HG02642 (cell line): ENCODE results near the gene TLE1.
"Not testable (repeated sequence)": the region's sequence is repeated elsewhere in the genome, so short reads cannot be mapped to it uniquely, and the experiment has no call there.

Experiments used
- ATAC-seq: cut with Tn5 transposase; IDR thresholded peaks from one replicate; pipeline ENCODE4 v1.9.1; 2021; ENCODE audit warnings: mild to moderate bottlenecking; ENCODE audit not compliant: unreplicated experiment, poor library complexity

TLE1 gene

DNA sequence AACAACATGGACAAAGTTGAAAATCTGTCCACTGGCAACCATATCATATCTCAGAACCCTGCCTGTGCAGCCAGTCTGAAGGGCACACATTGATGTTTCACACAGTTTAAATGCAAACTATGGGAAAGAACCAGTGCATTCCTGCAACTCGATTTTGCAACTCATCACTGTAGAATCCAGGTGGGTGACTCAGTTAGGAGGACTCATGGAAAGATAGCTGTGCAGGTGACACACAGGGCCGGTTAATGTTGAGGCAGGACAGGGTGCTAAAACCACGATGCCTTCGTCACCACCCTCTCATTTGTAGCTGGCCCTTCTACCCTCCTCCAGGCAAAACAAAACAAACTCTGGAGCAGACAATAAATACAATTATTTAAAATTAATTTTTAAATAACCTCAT is 62.8 kb downstream of the TLE1 start:
- ATAC-seq: no peak

- no peak for ATAC-seq
Measured at GRCh38 chr9:81625969-81626368, 63.4 kb downstream of the TLE1 start.

DNA sequence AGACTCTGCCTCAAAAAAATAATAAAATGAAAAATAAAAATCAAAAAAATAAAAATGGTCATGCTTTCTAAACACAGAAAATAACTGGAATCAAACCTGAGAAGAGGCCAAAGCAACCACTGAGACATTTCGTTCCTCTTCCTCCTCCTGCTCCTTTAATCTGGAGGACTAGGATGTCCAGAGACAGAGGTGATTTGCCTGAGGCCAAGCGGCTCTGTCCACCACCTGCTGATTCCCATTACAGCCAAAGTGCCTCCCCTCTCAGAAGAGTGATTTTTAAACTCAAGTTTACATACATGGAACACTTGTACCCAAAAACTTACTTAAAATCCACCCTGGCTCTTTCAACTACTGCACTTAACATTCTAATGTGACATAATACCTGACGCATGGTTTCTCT is 65.6 kb downstream of the TLE1 start:
- ATAC-seq: no peak

DNA sequence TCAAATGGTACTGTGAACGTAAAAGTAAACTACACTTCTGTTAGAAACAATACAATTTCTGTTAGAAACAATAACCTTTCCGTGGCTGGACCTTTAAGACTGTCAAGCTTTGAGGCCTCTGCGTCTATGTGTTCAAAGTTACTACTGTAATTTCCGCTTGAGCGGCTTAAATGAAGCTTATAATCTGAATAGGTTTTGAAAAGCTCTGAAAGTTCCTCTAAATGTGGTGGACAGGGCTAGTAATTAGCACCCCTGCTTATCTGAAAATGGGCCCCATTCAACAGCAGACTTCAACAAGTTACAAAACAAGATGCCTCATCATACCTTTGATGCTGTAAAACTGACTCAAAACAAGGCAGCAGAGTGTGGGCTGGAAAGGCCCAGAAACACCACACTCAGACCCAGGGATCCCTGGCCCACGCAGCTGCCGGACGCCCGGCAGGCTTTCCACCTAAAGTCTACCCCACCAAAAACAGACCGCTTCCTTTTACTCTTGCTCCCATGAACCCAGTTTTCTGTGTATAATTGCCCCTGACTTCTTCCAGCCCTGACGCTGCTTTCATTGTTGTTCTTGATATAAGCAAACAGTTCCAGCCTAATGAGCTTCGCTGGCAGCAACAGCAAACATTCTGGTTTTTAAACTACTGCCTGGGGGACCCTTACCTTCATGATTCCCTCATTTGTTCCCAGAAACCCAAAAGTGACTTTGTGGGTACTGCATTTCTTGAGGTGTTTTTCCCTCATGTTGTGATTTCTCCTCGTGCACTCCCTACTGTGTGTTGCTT is 66.7 kb downstream of the TLE1 start:
- ATAC-seq: no peak

DNA sequence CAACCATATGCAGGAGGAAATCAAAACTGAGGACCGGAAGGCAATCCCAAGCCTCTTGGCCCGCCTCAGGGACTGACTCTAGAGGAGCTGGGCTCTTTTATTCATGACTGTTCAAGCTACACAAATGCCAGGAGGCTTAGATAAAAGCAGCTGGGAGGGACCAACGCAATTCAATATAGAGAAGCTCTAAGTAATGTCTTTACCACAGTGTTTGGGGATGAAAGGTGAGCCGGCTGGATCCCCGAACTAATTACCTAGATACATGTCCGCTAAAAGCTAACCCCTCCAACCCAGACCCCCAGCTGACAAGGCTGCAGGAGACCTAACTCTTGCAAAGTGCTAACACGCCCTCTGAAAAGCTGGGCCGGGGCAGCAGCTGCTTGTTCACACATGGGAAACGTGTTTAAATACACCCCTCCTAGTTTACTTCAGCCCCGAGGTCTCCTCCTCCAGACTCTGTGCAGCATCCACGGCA is 67.5 kb downstream of the TLE1 start:
- no peak for ATAC-seq

- ATAC-seq: no peak
Measured at GRCh38 chr9:81621118-81621517, 68.2 kb downstream of the TLE1 start.

DNA sequence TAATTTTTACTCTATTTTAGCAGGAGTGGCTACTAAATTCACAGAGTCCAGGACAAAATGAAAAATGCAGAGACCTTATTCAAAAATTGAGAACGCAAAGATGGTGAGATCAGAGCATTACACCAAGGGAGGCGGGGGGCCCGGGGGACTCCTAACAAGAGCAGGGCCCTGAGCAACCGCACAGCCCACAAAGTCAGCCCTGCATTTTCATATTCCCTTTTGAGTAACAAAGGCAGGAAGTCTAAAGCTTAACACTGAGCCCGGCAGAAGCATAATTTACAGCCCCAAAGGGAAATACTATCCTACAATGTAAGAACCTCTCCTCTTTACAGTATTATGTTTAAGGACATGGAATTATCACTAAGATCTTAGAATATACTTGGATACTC is 69.4 kb downstream of the TLE1 start:
- ATAC-seq: peak; percentile 89

DNA sequence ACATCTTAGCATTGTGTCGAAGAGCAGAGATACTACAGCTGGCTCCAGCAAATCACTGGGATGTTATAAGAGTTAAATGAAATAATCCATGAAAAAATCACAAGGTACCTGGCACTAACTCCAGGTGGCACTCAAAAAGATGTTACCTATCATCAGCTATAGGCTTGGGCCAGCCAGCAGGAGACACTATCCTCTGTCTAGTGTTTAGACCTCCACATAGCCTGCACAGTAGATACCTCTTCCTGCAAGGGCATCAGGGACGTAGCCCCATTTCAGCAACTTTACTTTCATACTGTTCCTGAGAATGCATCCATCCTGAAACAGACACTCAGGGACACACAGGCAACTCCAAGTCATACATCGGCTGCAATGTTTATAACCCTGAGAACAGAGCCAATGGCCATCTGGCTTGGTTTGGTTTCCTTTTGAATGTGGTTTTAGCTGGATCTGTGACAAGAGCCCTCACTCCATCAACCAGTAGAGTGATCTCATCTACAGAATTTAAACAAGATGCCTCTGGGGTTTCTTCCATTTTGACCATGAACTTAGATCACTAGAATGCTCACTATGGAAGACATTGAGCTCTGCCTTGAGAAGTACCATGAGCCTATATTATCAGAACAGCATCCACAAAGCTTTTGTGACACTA is 69.9 kb downstream of the TLE1 start:
- ATAC-seq: peak; percentile 50

DNA sequence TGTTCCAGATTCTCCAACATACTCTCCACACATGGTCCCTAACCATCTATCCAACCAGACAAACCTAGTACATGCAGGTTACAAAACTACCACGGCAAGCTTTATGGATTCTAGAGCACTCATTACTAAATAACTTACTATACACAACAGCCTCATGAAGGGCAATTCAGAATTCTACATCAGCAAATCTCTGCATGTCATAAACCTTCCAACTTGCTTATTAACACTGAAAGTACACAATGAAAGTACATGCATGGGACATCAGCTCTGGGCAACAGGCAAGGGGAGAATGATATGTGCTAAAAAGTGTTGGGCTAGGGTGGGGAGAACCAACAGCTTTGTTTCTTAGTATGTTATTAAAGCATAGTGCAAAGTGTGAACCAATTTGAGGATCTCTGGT is 70.4 kb downstream of the TLE1 start:
- ATAC-seq: no peak

DNA sequence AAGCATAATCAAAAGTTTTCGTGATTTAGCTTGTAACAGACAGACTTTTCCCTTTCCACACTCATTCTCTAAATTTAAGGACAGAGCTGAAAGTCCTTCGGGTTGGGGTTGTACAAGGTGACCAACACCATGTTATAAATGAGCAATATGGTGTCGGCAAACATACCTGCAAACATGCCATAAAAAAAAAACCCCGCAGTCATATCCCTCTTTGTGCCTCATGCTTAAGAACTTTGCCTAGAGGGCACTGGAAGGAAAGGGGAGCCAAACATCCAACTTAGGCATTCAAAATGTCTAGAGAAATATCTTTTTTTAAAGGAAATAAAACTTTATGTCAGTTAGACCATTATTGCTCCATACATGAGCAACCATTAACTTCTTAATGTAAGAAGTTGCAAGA is 73.2 kb downstream of the TLE1 start:
- no peak for ATAC-seq

GRCh38 chr9:81614335-81614734 is 75.0 kb downstream of the TLE1 start:
- no peak for ATAC-seq

DNA sequence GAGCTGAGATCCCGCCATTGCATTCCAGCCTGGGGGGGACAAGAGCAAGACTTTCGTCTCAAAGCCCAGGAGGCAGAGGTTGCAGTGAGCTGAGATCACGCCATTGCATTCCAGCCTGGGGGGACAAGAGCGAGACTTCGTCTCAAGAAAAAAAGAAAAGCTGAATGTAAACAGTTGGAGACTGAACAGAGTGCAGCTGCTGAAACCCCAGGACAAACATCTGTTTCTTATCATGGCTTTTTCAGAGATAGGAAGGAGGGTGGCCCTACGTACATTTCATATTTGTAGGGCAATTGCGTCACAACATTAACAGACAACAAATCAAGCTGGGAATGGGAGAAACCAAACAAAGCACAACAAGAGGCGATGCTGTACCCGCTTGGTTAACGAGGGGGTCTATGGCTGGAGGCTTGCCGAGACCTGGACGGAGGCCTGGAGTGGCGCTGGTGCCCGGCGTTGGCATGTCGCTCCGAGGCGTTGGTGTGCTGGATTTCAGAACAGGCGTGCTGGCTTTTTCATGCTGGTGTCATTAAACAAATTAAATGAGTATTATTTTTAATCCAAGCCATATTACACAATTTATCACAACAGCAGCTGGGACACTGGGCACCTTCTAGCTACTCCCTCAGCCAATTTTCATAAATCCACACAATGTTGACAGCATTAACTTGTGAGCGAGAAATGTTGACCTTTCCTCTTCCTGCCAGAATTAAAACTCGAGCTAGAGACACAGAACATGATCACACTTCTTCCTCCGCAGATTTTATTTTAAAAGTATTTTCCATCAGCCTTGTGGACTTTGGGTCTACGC is 76.1 kb downstream of the TLE1 start:
- no peak for ATAC-seq

DNA sequence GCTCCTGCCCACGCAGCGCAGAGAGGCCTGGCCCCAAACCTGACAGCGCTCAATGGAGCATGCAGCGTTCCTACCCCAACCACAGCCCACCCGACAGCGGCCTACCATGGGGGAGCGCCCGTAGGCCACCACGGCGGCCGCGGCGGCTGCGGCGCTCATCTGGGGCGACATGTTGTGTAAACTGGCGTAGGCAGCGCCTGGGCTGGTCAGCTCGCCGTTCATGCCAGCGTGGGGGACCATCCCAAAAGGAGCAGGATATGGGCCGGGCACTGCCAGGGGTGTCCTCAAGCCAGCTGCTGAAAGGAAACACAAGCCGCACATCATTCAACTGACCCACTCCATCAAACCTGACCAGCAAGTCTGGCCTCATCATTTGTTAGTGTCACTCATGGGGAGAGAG is 77.7 kb downstream of the TLE1 start:
- ATAC-seq: no peak

- no peak for ATAC-seq
Measured at GRCh38 chr9:81610740-81611107, 78.6 kb downstream of the TLE1 start.

DNA sequence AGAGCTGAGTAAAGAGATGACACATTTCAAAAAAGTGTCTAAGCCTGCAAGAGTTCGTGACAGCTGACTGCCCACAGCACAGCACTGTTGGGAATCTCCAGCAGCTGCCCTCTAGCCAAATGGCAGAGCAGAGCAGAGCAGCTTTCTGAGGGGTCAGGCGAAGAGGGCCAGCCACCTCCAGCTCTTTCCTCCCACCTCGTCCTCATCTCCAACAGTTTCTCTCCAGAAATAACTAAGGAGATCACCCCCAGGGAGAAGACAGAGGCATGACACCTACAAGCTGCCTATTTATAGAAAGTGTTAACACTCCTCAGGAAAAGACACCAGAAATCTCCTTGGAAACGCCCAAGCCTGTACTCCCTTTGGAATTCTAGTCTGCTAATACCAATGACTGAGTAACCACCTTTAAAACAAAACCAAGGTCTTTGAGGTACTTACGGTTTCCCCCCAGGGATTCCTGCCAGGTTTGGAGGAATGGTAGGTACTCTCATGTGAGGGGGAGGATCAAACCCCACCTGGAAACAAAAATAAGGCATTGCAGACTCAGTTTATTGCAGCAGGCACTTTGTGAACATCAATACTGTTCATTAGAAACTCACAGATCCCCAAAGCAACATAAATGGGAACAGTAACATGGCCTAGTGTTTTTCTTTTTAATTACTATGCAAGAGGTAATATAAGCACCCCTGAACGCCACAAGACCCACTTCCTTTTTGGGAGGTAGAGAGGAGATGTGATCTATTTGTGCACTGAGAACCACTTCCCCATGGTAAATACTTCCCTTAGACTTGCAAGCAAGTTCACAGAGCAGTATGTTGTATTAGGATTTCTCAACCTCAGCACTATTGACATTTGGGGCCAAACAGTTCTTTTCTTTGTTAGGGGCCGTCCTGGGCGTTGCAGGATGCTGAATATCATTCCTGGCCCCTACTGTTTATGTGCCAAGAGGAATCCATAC is 79.3 kb downstream of the TLE1 start:
- ATAC-seq: peak; percentile 51

- no peak for ATAC-seq
Measured at GRCh38 chr9:81608289-81608657, 81.1 kb downstream of the TLE1 start.

DNA sequence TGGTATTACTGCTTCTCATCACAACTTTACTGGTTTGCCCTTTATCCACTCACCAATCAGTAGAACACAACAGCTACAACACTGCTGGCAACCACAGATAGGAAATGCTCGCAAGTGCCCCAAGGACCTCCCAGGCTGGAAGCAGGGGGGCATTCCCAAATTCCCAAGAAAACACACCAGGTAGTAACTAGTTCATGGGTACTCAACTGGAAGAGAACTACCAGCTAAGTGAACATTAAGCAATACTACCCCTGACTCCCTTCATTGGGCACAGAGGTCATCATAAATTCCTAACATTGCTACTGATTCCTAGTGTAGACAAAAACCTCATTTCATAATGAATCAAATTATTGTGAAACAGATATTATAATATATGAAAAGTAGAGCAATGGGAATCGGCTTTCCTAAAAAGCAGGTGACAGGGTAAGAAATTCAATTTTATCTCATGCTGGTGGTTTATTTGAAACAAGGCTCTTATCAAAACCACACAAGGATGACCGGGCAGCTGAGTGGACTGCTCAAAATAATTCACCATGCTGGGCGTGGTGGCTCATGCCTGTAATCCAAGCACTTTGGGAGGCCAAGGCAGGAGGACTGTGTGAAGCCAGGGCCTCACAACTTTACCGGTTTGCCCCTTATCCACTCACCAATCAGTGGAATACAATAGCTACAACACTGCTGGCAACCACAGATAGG is 81.6 kb downstream of the TLE1 start:
- ATAC-seq: no peak

DNA sequence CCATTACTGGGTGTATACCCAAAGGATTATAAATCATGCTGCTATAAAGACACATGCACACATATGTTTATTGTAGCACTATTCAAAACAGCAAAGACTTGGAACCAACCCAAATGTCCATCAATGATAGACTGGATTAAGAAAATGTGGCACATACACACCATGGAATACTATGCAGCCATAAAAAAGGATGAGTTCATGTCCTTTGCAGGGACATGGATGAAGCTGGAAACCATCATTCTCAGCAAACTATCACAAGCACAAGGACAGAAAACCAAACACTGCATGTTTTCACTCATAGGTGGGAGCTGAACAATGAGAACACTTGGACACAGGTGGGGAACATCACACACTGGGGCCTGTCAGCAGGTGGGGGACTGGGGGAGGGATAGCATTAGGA is 83.1 kb downstream of the TLE1 start:
- ATAC-seq: not testable (repeated sequence)

DNA sequence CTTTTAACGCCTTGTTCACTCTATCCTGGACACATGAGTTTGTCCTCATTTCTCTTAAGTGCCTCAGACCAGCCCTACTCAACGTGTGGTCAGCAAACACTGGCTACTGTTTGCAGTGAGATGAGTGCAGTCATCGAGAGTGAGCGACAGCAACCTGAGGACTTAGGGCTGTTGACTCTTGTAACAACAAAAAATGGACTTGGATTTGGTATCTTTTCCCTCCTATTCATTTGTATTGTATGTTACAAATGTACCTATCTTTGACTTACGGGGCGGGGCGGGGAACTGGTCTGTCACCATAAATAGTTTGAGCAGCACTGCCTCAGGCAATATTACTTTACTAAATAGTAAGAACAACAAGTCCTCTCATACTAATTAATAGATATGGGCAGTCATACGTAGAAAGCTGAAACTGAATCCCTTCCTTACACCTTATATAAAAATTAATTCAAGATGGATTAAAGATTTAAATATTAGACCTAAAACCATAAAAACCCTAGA is 84.1 kb downstream of the TLE1 start:
- ATAC-seq: no peak
